CD4-positive, alpha-beta T cell treated with Interleukin-6 at 100 ng/mL for 8 hours (primary cell): Measurements from ENCODE around the gene RALGDS.

Experiments
- DNase-seq: peaks from one replicate; pipeline ENCODE4 v3.0.0-alpha.2; 2020; ENCODE audit warnings: mixed read lengths, low spot score

RALGDS gene

DNA sequence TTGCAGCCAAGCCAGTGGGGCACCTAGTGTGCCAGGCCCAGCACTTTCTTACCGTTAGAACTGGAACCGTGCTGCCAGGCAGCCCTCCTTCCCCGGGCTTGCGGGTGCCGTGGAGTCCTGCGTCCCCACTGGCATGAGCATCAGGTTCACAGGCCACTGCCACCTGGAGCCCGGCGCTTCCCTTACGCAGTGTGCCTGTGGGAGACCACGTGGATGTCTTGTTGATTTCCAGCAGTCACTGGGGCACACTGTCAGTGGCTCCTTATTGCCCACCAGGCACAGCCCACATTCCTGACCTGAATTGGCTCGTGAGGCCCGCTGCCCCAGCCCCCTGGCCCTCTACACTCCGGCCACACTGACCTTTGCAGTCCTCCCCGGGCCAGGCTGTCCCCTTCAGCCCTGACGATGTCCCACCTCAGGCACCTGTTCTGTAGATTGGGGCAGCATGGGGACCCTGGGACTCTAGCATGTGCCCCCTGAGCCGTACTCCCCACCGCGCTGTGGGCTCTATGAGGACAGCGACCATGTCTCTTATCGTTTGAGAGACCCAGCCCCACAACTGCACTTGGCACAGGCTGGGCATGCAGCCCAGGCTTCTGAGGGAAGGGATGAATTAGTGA is 69.6 kb downstream of the RALGDS start:
- DNase-seq = no peak

DNA sequence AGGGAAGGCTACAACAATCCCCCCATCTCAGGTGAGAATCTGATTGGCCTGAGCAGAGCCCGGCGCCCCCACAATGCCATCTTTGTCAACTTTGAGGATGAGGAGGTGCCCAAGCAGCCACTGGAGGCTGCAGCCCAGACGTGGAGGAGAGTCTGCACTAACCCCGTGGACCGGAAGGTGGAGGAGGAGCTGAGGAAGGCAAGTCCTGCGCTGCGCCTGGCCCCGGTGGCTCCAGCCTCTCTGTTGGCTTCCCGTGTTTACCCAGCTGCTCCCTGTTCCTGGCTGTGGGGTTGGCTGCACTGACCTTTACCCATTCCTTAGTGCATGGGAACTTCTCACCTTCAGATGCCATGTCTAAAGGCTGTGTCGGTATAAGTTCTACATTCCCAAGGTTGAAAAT is 70.3 kb downstream of the RALGDS start:
- DNase-seq = no peak

DNA sequence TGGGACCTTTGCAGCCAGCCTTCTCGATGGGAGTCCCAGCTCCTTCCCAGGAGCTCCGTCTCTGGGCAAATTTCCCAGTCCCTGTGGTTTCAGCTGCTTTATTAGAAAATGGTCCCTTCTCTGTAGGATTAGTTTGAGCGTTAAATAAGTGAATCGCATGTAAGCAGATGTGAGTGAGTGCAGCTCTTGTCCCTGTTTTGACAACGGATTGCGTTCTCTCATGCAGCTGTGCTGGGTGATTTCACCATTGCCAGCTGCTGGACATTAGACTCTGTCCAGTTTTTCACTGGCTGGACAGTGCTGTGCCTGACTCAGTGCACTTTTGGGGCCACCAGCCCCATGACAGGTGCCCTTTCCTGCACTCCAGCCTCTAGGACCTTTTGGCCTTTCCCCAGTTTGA is 70.9 kb downstream of the RALGDS start:
- no peak for DNase-seq

DNA sequence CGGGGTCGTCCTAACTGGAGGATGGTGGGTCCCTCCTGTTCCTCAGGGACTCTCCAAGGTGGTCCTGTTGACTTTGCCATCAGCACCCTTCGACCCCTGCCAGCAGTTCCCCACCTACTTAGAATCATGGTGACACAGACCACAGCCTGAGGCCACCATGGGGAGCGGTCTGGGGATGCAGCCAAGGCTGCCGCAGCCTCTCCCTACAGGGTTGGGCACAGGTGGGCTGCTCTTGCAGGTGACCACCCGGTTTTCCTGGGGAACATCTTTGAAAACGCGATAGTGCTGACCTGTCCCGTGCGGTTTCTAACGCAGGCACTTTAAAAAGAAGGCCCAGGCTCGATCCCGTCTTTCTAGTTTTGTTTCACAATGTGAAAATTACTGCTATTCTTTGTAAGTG is 72.0 kb downstream of the RALGDS start:
- DNase-seq = no peak

DNA sequence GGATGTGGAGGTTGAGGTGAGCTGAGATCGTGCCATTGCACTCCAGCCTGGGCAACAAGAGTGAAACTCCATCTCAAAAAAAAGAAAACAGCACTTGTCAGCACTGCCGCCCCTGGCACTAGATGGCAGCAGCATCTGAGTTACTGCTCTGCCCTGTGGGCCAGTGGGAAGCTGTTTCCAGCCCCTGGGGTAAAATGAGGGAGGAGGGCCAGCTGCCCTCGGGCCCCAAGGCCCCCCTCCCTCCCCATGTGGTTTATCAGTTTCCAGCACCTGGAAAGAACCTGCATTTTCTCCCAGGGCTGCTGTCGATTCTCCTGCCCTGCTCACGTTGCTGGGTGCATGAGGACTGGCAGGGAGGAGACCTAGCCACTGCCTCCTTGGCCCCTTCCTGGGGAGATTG is 72.4 kb downstream of the RALGDS start:
- DNase-seq = peak; percentile 17
